ENCODE data around the gene CAPN9. TPM values are rescaled to one million over a fixed set of nuclear protein-coding genes. Genes with fewer than 3 reads are reported as not detected.
A peak's percentile ranks its signal among the peaks of the same experiment; 100 is the strongest.

Gene CAPN9
- total RNA-seq, 1 donor from 2014 or later, result 0.19 TPM

GRCh38 chr1:230749635-230750034 lies 2.4 kb downstream of the CAPN9 start:
- Histone ChIP-seq H3K9ac (no peak overlapping the region), H3F3A (ENCODE audit: low read depth) (peaks cover 9% of the 10 kb centered on the region), H3K4me2 (no peak overlapping the region), H3K9me3 (ENCODE audit: low read depth) (no peaks in the 10 kb centered on the region), H3K36me3 (no peaks in the 10 kb centered on the region), H3K27me3 (no peaks in the 10 kb centered on the region), H4K20me1 (ENCODE audit: low read depth) (no peaks in the 10 kb centered on the region), H3K27ac (no peak overlapping the region), H3K79me2 (ENCODE audit: low read depth) (no peaks in the 10 kb centered on the region), H2AFZ (replicated peaks) (no peak overlapping the region), H3K4me3 (no peak overlapping the region), H3K4me1 (peaks cover 18% of the 10 kb centered on the region)
- H3K4me3 Mint-ChIP-seq, result no peak overlapping the region
- no peak for DNase-seq (ENCODE audit: low spot score)
- no peaks in the 10 kb centered on the region for H3K36me3 Mint-ChIP-seq
- H3K27ac Mint-ChIP-seq, result peak overlapping the region; percentile 58
- H3K27me3 Mint-ChIP-seq (ENCODE audit: insufficient read depth, low read depth), result peaks cover 4% of the 10 kb centered on the region
- H3K4me1 Mint-ChIP-seq, result peaks cover 63% of the 10 kb centered on the region
- TF ChIP-seq EZH2phosphoT487 (IDR thresholded peaks at IDR 0.05) (no peak), CTCF (IDR thresholded peaks at IDR 0.05) (no peak), EZH2 (IDR thresholded peaks at IDR 0.05) (no peak)
- no peaks in the 10 kb centered on the region for H3K9me3 Mint-ChIP-seq

- H3K79me2 ChIP-seq (ENCODE audit: low read depth), result no peaks in the 10 kb centered on the region
- no peak overlapping the region for H2AFZ ChIP-seq (replicated peaks)
- H3K9me3 Mint-ChIP-seq, result no peaks in the 10 kb centered on the region
- no peak overlapping the region for H3K27ac ChIP-seq
- H3K4me2 ChIP-seq, result no peak overlapping the region
- H3K4me3 ChIP-seq, result no peak overlapping the region
- no peaks in the 10 kb centered on the region for H3K27me3 ChIP-seq
- DNase-seq (ENCODE audit: low spot score), result no peak
- H3K36me3 Mint-ChIP-seq, result no peaks in the 10 kb centered on the region
- peak overlapping the region; percentile 58 for H3K27ac Mint-ChIP-seq
- peaks cover 9% of the 10 kb centered on the region for H3F3A ChIP-seq (ENCODE audit: low read depth)
- no peaks in the 10 kb centered on the region for H3K9me3 ChIP-seq (ENCODE audit: low read depth)
- H3K4me1 ChIP-seq, result peaks cover 18% of the 10 kb centered on the region
- H3K36me3 ChIP-seq, result no peaks in the 10 kb centered on the region
- H3K4me1 Mint-ChIP-seq, result peaks cover 58% of the 10 kb centered on the region
- H3K9ac ChIP-seq, result no peak overlapping the region
- no peak overlapping the region for H3K4me3 Mint-ChIP-seq
- TF ChIP-seq EZH2phosphoT487 (IDR thresholded peaks at IDR 0.05), result no peak
- no peak for TF ChIP-seq EZH2 (IDR thresholded peaks at IDR 0.05)
- no peak for TF ChIP-seq CTCF (IDR thresholded peaks at IDR 0.05)
- no peaks in the 10 kb centered on the region for H4K20me1 ChIP-seq (ENCODE audit: low read depth)
- H3K27me3 Mint-ChIP-seq (ENCODE audit: insufficient read depth, low read depth), result peaks cover 10% of the 10 kb centered on the region
Observed at GRCh38 chr1:230750576-230750975, 3.4 kb downstream of the CAPN9 start.

- TF ChIP-seq EZH2phosphoT487 (IDR thresholded peaks at IDR 0.05) (no peak), CTCF (IDR thresholded peaks at IDR 0.05) (no peak), EZH2 (IDR thresholded peaks at IDR 0.05) (no peak)
- no peaks in the 10 kb centered on the region for H3K79me2 ChIP-seq (ENCODE audit: low read depth)
- peaks cover 58% of the 10 kb centered on the region for H3K4me1 Mint-ChIP-seq
- DNase-seq (ENCODE audit: low spot score), result no peak
- H3K4me3 Mint-ChIP-seq, result no peak overlapping the region
- no peaks in the 10 kb centered on the region for H3K36me3 ChIP-seq
- peaks cover 9% of the 10 kb centered on the region for H3F3A ChIP-seq (ENCODE audit: low read depth)
- no peak overlapping the region for H3K4me3 ChIP-seq
- no peaks in the 10 kb centered on the region for H4K20me1 ChIP-seq (ENCODE audit: low read depth)
- H3K36me3 Mint-ChIP-seq, result no peaks in the 10 kb centered on the region
- no peak overlapping the region for H3K9ac ChIP-seq
- H3K9me3 Mint-ChIP-seq, result no peaks in the 10 kb centered on the region
- H3K4me2 ChIP-seq, result no peak overlapping the region
- H3K27ac Mint-ChIP-seq, result no peak overlapping the region
- no peaks in the 10 kb centered on the region for H3K9me3 ChIP-seq (ENCODE audit: low read depth)
- H3K27me3 Mint-ChIP-seq (ENCODE audit: insufficient read depth, low read depth), result peaks cover 11% of the 10 kb centered on the region
- peaks cover 18% of the 10 kb centered on the region for H3K4me1 ChIP-seq
- no peak overlapping the region for H3K27ac ChIP-seq
- H2AFZ ChIP-seq (replicated peaks), result no peak overlapping the region
- no peaks in the 10 kb centered on the region for H3K27me3 ChIP-seq
Observed at GRCh38 chr1:230750986-230751625, 3.9 kb downstream of the CAPN9 start.

All from neural progenitor cell (in vitro differentiated cells).